ENCODE measurements around the gene OVAAL.

GRCh38 chr1:180563026-180563827 lies 4.5 kb downstream of the OVAAL start:
- TF ChIP-seq EZH2 (IDR thresholded peaks at IDR 0.05) (no peak), POLR2AphosphoS5 (IDR thresholded peaks at IDR 0.05; ENCODE audit: borderline replicate concordance, low read depth, low read length) (no peak), FOXP2 (optimal IDR thresholded peaks at IDR 0.05; ENCODE audit: control extremely low read depth, extremely low read length, insufficient read depth) (no peak)

Data from SK-N-MC (cell line).